ENCODE data around the gene TIMM23B.
"Not testable (repeated sequence)": the region's sequence is repeated elsewhere in the genome, so short reads cannot be mapped to it uniquely, and the experiment has no call there.

- TF ChIP-seq POLR2AphosphoS5, CTCF, POLR2A (IDR thresholded peaks at IDR 0.05): not testable (repeated sequence)
Observed at GRCh38 chr10:49908290-49909080, 33.4 kb upstream of the TIMM23B start.
